Endothelial cell (in vitro differentiated cells): ENCODE data around the gene ESCO1. TPM values are rescaled to one million over a fixed set of nuclear protein-coding genes. Genes with fewer than 3 reads are reported as not detected.
"Not testable (repeated sequence)": the region's sequence is repeated elsewhere in the genome, so short reads cannot be mapped to it uniquely, and the experiment has no call there.

ENCODE experiments used
- DNase-seq: peaks from one replicate; pipeline ENCODE4 v3.0.0; 2021; ENCODE audit warnings: low spot score
- H3K27ac Mint-ChIP-seq: one replicate; pipeline ENCODE4 v1.8.0; 2021; ENCODE audit warnings: mixed read lengths, inconsistent platforms; ENCODE audit not compliant: unreplicated experiment
- H3K27me3 Mint-ChIP-seq: one replicate; pipeline ENCODE4 v1.8.0; 2021; ENCODE audit warnings: mild to moderate bottlenecking, moderate library complexity, mixed read lengths, inconsistent platforms; ENCODE audit not compliant: unreplicated experiment
- H3K36me3 Mint-ChIP-seq: one replicate; pipeline ENCODE4 v1.8.0; 2021; ENCODE audit warnings: mild to moderate bottlenecking, low read depth, mixed read lengths, inconsistent platforms; ENCODE audit not compliant: unreplicated experiment
- H3K4me1 Mint-ChIP-seq: one replicate; pipeline ENCODE4 v1.8.0; 2021; ENCODE audit warnings: mild to moderate bottlenecking, mixed read lengths, inconsistent platforms; ENCODE audit not compliant: unreplicated experiment
- H3K4me3 Mint-ChIP-seq: one replicate; pipeline ENCODE4 v1.8.0; 2021; ENCODE audit warnings: mild to moderate bottlenecking, mixed read lengths, inconsistent platforms; ENCODE audit not compliant: unreplicated experiment
- H3K9me3 Mint-ChIP-seq: one replicate; pipeline ENCODE4 v1.8.0; 2021; ENCODE audit warnings: mixed read lengths, inconsistent platforms; ENCODE audit not compliant: unreplicated experiment
- CTCF ChIP-seq: fragments of 200-600 bp; sonication (generic); IDR thresholded peaks from one replicate; pipeline ENCODE4 v1.5.0; 2021; ENCODE audit warnings: antibody characterized with exemption; ENCODE audit not compliant: unreplicated experiment
- long read RNA-seq: library from polyadenylated mRNA; unstranded; transcript quantifications from one replicate; pipeline ENCODE4 v2.0.0, GENCODE V29; 2020; ENCODE audit not compliant: unreplicated experiment
- total RNA-seq: library from RNA; stranded (reverse); fragmentation: NEBNext Ultra II Directional; extraction: Animal tissue kit (Norgen Biotek cat#: 25700); gene quantifications from one replicate; pipeline ENCODE4 v1.2.1, GENCODE V29; 2021; ENCODE audit not compliant: unreplicated experiment

The ESCO1 gene
- total RNA-seq: 19.3 TPM
- long read RNA-seq, partial matches to known transcripts: 3 of 6 reads
- long read RNA-seq, other reads (novel, unspliced or antisense): 3 of 6 reads

- Mint-ChIP-seq H3K27me3 (peaks cover 12% of the 10 kb centered on the region), H3K36me3 (no peaks in the 10 kb centered on the region), H3K27ac (peak within 1 kb of the TSS; percentile 98), H3K4me1 (peaks cover 10% of the 10 kb centered on the region), H3K4me3 (peak within 1 kb of the TSS; percentile 98), H3K9me3 (no peaks in the 10 kb centered on the region)
- peak; percentile 98 for DNase-seq
- TF ChIP-seq CTCF: peak; percentile 97
Measured at GRCh38 chr18:21600526-21601410, at the start of gene ESCO1. TSS of gene ESCO1 (minus strand) at chr18:21600704. CDS start at chr18:21574843, 25,861 bp downstream.

- H3K9me3 Mint-ChIP-seq, H3K4me3 Mint-ChIP-seq, H3K4me1 Mint-ChIP-seq, H3K27ac Mint-ChIP-seq, H3K27me3 Mint-ChIP-seq, DNase-seq, H3K36me3 Mint-ChIP-seq: not testable (repeated sequence)
Measured at GRCh38 chr18:21640375-21640774, 39.9 kb upstream of the ESCO1 start.

- no peak for DNase-seq
- Mint-ChIP-seq H3K27ac (no peak overlapping the region), H3K4me1 (peaks cover 13% of the 10 kb centered on the region), H3K4me3 (no peak overlapping the region), H3K27me3 (no peaks in the 10 kb centered on the region), H3K36me3 (no peaks in the 10 kb centered on the region), H3K9me3 (no peaks in the 10 kb centered on the region)
- TF ChIP-seq CTCF: no peak
Measured at GRCh38 chr18:21638822-21639221, 38.3 kb upstream of the ESCO1 start.

- Mint-ChIP-seq H3K4me1 (peaks cover 14% of the 10 kb centered on the region), H3K4me3 (no peak overlapping the region), H3K9me3 (no peaks in the 10 kb centered on the region), H3K27me3 (no peaks in the 10 kb centered on the region), H3K36me3 (peaks cover 2% of the 10 kb centered on the region), H3K27ac (no peak overlapping the region)
- no peak for TF ChIP-seq CTCF
- DNase-seq: no peak
Measured at GRCh38 chr18:21636769-21637168, 36.3 kb upstream of the ESCO1 start.

GRCh38 chr18:21634588-21635199 is 34.2 kb upstream of the ESCO1 start:
- Mint-ChIP-seq H3K27me3 (peaks cover 3% of the 10 kb centered on the region), H3K4me1 (peaks cover 24% of the 10 kb centered on the region), H3K27ac (peak overlapping the region; percentile 92), H3K36me3 (peaks cover 5% of the 10 kb centered on the region), H3K9me3 (no peaks in the 10 kb centered on the region), H3K4me3 (no peak overlapping the region)
- DNase-seq: no peak
- no peak for TF ChIP-seq CTCF
